BE2C (cell line): Measurements from ENCODE around the gene MOXD1.
A peak's percentile ranks its signal among the peaks of the same experiment; 100 is the strongest.

Experiments
- DNase-seq: peaks from one replicate; pipeline ENCODE4 v3.0.0-alpha.2; 2020
- H3K27me3 ChIP-seq: fragments of 250-450 bp; sonication (Bioruptor Pico); 2 replicates; pipeline ENCODE4 v1.5.1; 2020; ENCODE audit warnings: mild to moderate bottlenecking
- H3K36me3 ChIP-seq: fragments of 250-450 bp; sonication (Bioruptor Pico); 2 replicates; pipeline ENCODE4 v1.5.1; 2020; ENCODE audit warnings: mild to moderate bottlenecking
- H3K4me1 ChIP-seq: fragments of 250-450 bp; sonication (Bioruptor Pico); 2 replicates; pipeline ENCODE4 v1.5.1; 2020
- H3K4me3 ChIP-seq: 2 replicates; pipeline ENCODE4 v1.5.1; 2011; ENCODE audit warnings: low read depth, low read length
- H3K9me3 ChIP-seq: fragments of 250-450 bp; sonication (Bioruptor Pico); 2 replicates; pipeline ENCODE4 v1.5.1; 2020
- TF ChIP-seq, protein P1 (sequence below): IDR thresholded peaks from 2 replicates; pipeline ENCODE4 v1.5.1; 2012; ENCODE audit warnings: mild to moderate bottlenecking, low read depth, low read length

MOXD1 gene

DNA sequence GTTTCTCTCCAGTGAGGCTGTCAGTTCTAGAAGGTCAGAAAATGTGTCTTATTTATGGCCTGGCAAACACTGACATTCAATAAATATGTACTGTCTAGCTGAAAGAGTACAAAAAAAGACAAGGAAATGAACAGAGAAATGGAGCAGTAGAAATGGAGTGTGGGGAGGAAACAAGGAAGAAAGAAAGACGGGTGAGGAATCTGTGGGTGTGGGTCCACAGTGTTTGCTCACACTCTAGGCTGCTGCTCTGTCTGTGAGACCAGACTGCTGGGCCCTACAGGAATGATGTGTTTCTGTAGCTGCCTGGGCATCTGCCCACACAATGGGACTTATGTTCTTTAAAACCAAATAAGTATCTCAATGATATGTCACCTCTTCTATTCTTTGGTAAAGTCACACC is 114.2 kb downstream of the MOXD1 start:
- TF ChIP-seq, protein P1, sequence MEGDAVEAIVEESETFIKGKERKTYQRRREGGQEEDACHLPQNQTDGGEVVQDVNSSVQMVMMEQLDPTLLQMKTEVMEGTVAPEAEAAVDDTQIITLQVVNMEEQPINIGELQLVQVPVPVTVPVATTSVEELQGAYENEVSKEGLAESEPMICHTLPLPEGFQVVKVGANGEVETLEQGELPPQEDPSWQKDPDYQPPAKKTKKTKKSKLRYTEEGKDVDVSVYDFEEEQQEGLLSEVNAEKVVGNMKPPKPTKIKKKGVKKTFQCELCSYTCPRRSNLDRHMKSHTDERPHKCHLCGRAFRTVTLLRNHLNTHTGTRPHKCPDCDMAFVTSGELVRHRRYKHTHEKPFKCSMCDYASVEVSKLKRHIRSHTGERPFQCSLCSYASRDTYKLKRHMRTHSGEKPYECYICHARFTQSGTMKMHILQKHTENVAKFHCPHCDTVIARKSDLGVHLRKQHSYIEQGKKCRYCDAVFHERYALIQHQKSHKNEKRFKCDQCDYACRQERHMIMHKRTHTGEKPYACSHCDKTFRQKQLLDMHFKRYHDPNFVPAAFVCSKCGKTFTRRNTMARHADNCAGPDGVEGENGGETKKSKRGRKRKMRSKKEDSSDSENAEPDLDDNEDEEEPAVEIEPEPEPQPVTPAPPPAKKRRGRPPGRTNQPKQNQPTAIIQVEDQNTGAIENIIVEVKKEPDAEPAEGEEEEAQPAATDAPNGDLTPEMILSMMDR: no peak
- no peak for DNase-seq
- Histone ChIP-seq H3K27me3 (no peaks in the 10 kb centered on the region), H3K9me3 (no peaks in the 10 kb centered on the region), H3K4me3 (no peak overlapping the region), H3K36me3 (no peaks in the 10 kb centered on the region), H3K4me1 (peaks cover 9% of the 10 kb centered on the region)

DNA sequence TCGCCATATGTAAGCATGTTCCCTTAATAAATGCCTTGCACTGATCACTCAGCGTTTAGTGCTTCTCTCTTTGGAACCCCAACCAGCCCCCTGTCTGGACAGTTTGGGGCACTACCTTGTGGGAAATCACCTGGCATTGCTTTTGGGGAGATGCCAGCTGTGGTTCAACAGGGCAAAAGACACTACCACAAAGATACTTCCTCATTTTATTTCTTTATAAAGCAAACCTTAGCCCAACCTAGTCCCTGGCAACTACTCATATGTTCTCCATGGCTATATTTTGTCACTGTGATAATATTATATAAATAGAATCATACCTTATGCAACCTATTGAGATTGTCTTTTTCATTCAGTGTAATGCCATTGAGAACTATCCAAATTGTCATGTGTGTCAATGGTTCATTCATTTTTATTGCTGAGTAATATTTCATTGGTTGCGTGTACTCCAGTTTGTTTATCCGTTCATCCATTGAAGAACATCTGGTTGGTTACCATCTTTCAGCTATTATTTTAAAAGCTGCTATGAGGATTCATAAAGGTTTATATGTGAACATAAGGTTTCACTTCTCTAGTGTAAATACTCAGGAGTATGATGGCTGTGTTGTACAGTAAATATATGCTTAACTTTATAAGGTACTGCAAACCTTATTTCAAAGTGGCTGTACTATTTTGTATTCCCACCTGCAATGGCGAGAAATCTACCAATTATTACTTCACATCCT is 114.8 kb downstream of the MOXD1 start:
- peaks cover 9% of the 10 kb centered on the region for H3K4me1 ChIP-seq
- TF ChIP-seq, protein P1: no peak
- no peaks in the 10 kb centered on the region for H3K36me3 ChIP-seq
- no peak overlapping the region for H3K4me3 ChIP-seq
- H3K9me3 ChIP-seq: no peaks in the 10 kb centered on the region
- DNase-seq: no peak
- no peaks in the 10 kb centered on the region for H3K27me3 ChIP-seq

DNA sequence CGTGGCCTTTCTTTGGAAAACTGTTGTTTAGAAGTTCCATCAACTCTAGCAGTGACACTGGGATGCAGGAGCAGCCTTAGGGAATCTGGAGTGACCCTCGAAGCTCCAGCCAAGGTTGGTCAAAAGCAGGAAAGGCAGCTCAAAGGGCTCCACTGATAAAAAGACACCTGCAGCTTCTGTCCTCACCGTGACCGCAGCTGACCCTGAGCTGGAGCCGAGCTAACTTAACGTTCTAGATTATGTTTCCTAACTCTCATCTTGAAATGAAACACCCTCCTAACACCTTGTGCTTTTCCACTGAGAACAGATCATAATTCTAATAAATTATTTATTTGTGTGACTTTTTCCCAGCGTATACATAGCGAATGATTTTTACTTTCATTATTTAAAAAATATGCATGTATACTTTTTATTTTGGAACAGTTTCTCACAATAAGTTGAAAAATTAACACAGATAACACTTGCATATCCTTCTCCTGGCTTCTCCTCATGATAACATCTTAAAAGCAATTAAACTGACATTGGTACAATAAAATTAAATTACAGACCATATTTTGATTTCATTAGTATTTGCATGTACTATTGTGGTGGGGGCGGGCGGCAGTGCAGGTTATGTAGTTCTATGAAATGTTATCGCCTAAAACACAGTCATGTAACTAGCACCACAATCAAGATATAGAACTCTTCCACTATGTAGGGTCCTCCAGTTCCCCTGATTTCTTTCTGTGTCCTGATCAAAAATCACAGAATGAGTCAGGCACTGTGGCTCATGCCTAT is 116.1 kb downstream of the MOXD1 start:
- peak; percentile 46 for DNase-seq
- TF ChIP-seq, protein P1: no peak
- Histone ChIP-seq H3K36me3 (no peaks in the 10 kb centered on the region), H3K27me3 (no peaks in the 10 kb centered on the region), H3K4me1 (peaks cover 9% of the 10 kb centered on the region), H3K9me3 (no peaks in the 10 kb centered on the region), H3K4me3 (peak overlapping the region; percentile 17)

DNA sequence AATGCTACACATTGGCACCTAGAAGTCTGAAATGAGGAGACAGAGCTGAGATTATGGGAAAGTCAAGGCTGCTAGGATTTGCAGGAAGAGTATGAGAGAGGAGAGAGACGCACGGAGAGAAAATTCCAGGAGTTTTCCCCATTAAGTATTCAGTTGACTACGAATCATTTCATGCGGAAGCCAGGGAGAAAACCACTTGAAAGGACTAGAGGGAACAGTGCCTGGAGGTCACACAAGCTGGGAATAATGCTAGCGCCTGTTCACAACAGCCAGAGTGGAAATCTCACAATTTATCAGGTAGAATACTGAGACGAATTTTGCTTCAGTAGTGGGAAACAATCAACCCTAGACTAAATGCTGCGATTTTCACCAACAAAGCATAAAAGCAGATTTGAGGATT is 118.6 kb downstream of the MOXD1 start:
- Histone ChIP-seq H3K4me1 (peaks cover 9% of the 10 kb centered on the region), H3K4me3 (no peak overlapping the region), H3K27me3 (no peaks in the 10 kb centered on the region), H3K9me3 (no peaks in the 10 kb centered on the region), H3K36me3 (no peaks in the 10 kb centered on the region)
- no peak for DNase-seq
- TF ChIP-seq, protein P1: no peak

DNA sequence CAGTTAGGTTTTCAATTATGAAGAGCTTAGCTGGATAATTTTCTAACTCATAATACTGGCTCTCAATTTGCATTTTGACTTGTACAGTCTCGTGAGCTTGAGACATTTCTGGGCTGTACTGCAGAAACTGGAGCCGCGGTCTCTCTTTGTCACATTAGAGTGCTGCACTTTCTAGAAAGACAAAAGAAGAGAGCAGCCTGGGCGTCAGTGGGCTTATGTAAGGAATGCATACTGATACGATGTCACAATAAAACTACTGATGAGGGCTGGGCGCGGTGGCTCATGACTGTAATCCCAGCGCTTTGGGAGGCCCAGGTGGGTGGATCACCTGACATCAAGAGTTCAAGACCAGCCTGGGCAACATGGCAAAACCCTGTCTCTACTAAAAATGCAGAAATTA is 120.8 kb downstream of the MOXD1 start:
- Histone ChIP-seq H3K4me3 (no peak overlapping the region), H3K9me3 (no peaks in the 10 kb centered on the region), H3K27me3 (no peaks in the 10 kb centered on the region), H3K36me3 (no peaks in the 10 kb centered on the region), H3K4me1 (peaks cover 2% of the 10 kb centered on the region)
- DNase-seq: no peak
- TF ChIP-seq, protein P1: no peak

DNA sequence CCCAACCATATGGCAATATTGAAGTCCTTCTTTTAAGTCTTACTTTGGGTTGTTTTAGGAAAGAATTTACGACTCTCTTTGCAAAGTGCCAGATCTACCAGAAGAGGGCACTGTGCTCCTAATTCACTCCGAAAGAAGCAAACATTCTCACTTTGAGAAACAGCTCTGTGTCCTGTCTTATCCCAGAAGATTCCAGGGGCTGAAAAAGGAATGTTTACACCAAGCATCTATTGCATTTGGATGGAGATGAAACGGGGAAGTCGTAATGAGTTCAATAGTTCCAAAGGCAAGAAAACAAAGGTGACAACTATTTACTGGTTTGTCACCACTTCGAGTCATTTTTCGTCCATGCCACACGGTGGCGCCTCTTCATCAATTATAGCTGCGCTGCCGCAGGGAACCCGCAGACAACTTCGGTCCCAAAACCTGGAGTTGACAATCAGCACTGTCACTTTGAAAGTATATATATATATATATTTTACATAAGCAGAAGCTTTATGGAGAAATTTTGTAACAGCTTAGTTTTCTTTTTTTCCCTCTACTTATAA is 121.6 kb downstream of the MOXD1 start:
- Histone ChIP-seq H3K36me3 (no peaks in the 10 kb centered on the region), H3K27me3 (0 out of 2 replicates have a peak, but pooled peaks cover 4% of the 10 kb centered on the region), H3K4me1 (no peaks in the 10 kb centered on the region), H3K4me3 (peak overlapping the region; percentile 58), H3K9me3 (no peaks in the 10 kb centered on the region)
- DNase-seq: peak; percentile 74
- TF ChIP-seq, protein P1: peak; percentile 95
